ENCODE measurements around the gene RIMBP3C.
"Not testable (repeated sequence)": the region's sequence is repeated elsewhere in the genome, so short reads cannot be mapped to it uniquely, and the experiment has no call there.

The RIMBP3C gene

GRCh38 chr22:21531525-21531924 lies 19.7 kb downstream of the RIMBP3C start:
- DNase-seq (ENCODE audit: low spot score), result not testable (repeated sequence)

GRCh38 chr22:21526705-21527500 lies 24.4 kb downstream of the RIMBP3C start:
- not testable (repeated sequence) for DNase-seq (ENCODE audit: low spot score)

- DNase-seq (ENCODE audit: low spot score), result not testable (repeated sequence)
These were observed 34.1 kb downstream of the RIMBP3C start for GRCh38 chr22:21516970-21517764.

- not testable (repeated sequence) for DNase-seq (ENCODE audit: low spot score)
These were observed 34.7 kb downstream of the RIMBP3C start for GRCh38 chr22:21516522-21516921.

- not testable (repeated sequence) for DNase-seq (ENCODE audit: low spot score)
These were observed 36.0 kb downstream of the RIMBP3C start for GRCh38 chr22:21515234-21515633.

GRCh38 chr22:21514117-21514516 lies 37.1 kb downstream of the RIMBP3C start:
- not testable (repeated sequence) for DNase-seq (ENCODE audit: low spot score)

GRCh38 chr22:21512022-21512421 lies 39.2 kb downstream of the RIMBP3C start:
- not testable (repeated sequence) for DNase-seq (ENCODE audit: low spot score)

- not testable (repeated sequence) for DNase-seq (ENCODE audit: low spot score)
These were observed 40.9 kb downstream of the RIMBP3C start for GRCh38 chr22:21510397-21510796.

GRCh38 chr22:21499623-21500506 lies 51.4 kb downstream of the RIMBP3C start:
- DNase-seq (ENCODE audit: low spot score), result not testable (repeated sequence)

- DNase-seq (ENCODE audit: low spot score), result not testable (repeated sequence)
These were observed 52.8 kb downstream of the RIMBP3C start for GRCh38 chr22:21498489-21498888.

GRCh38 chr22:21497984-21498383 lies 53.3 kb downstream of the RIMBP3C start:
- DNase-seq (ENCODE audit: low spot score), result not testable (repeated sequence)
